NCI-H187 treated with DMSO at 0.1 percent for 48 hours (cell line): ENCODE data around the gene ARHGAP11A.

ENCODE experiments used
- DNase-seq: peaks from one replicate; lab custom pipeline; 2025; lab: John Stamatoyannopoulos, UW

The ARHGAP11A gene

DNA sequence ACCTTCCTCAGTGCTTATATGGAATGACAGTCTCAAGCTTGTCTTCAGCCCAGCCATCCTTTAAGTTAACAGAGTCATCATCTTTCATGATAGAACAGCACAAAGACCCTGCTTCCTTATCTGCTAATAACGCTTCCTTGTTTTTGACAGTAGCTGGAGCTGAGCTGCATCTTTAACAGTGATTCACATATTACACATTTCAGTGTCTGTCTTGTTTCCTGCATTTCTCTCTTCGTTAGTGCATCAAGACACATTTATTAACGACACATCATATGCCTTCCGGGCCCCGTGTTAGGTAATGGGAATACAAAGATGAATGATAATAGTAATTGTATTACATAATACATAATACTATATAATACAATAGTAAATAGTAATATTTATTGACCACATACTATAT, 72.3 kb downstream of the ARHGAP11A start:
- no peak for DNase-seq

DNA sequence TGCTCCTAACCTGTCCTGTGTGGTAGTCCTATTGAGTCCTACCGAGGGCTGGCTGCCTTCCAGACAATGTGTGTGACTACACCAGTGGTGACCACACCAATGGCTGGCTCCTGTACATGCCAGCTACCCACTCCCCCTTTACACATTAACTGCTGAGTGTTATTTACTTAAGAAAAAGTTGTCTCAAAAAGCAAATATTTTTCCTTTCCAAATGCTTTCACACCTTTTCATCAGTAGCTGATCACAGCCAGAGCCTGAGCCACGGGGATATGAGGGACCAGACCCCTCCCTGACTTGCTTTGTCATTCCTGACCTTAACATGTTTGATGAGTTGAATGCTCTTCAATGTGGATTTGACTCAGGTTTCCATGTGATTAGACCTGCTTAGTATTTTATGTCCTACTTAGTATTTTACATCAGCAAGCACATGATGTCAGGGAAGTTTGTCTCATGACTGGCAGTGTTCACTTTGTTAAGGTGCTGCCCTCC, 72.9 kb downstream of the ARHGAP11A start:
- DNase-seq = no peak
